Peyer's patch (tissue), 4 donors: ENCODE data around the gene RAB28.
"Not testable (repeated sequence)": the region's sequence is repeated elsewhere in the genome, so short reads cannot be mapped to it uniquely, and the experiment has no call there.

Experiments
- CTCF ChIP-seq, 6 experiments: fragments of 450-650 bp in 4 of 6; fragments of 200-600 bp in 2 of 6; sonication (generic) in 1 of 6; IDR thresholded peaks; one replicate each; pipeline ENCODE4 v1.5.1; 2017 to 2019; ENCODE audit warnings: antibody characterized with exemption in 6 of 6, mild to moderate bottlenecking in 3 of 6, moderate library complexity in 1 of 6
- POLR2A ChIP-seq, 2 donors: fragments of 450-650 bp; IDR thresholded peaks; one replicate each; pipeline ENCODE4 v1.5.1; 2017; ENCODE audit warnings: antibody characterized with exemption in 2 of 2, mild to moderate bottlenecking in 2 of 2, moderate library complexity in 2 of 2

DNA sequence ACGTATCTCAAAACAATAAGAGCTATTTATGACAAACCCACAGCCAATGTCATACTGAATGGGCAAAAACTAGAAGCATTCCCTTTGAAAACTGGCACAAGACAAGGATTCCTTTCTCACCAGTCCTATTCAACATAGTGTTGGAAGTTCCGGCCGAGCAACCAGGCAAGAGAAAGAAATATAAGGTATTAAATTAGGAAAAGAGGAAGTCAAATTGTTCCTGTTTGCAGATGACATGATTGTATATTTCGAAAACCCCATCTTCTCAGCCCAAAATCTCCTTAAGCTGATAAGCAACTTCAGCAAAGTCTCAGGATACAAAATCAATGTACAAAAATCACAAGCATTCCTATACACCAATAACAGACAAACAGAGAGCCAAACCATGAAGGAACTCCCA lies 94.2 kb downstream of the RAB28 start:
- TF ChIP-seq CTCF, POLR2A (IDR thresholded peaks at IDR 0.05): not testable (repeated sequence)
